GM21360 (cell line): ENCODE results near the gene SLC31A2.

Experiments used
- ATAC-seq: cut with Tn5 transposase; IDR thresholded peaks from one replicate; pipeline ENCODE4 v1.9.1; 2021; ENCODE audit warnings: mild to moderate bottlenecking, moderate library complexity; ENCODE audit not compliant: unreplicated experiment

The SLC31A2 gene

DNA sequence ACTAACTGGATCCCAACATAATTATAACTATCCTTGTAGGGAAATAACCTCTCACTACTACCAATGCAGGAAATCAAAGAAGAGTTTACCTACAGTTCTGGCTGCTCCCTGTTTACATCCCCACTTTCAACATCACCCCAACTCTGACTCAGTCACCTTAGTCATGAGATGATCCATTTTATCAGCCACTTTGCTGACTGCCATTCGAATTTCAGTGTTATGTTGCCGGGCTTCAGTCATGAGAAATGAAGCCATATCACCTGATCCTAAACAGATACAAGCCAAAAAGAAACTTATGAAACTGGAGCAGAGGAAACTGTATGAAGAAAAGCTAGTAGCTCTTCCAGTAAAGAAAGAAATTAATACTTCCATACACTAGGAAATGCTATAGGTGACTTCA lies 33.7 kb downstream of the SLC31A2 start:
- ATAC-seq = no peak

- ATAC-seq = no peak
Measured at GRCh38 chr9:113185271-113185670, 34.5 kb downstream of the SLC31A2 start.

DNA sequence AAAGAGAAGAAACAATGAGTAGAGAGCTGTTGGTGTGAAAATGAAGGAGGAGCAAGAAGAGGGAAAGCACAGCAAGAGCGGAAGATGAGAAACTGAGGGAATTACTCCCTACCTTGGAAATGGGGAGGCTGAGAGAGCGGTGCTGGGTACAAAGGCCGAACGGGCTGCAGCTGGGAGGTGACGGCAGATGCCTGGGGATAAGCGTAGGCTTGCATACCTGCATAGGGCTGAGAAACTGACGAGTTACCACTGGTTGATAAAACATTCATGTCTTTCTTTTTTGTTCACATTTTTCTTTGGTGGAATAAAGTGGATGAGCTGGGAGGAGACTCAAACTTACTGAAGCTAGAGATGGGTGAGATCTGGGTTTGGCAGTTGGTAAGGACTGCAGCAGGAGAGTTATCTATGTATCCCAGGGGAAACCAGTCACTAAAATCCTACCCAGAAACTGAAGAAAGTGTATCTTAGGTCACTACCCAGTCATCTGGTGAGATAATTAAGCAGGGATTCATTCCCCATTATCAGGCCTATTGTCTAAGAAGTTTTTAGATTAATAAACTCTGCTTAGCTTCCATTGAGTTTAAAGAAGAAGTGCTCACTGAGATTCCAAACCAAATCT lies 35.4 kb downstream of the SLC31A2 start:
- no peak for ATAC-seq

DNA sequence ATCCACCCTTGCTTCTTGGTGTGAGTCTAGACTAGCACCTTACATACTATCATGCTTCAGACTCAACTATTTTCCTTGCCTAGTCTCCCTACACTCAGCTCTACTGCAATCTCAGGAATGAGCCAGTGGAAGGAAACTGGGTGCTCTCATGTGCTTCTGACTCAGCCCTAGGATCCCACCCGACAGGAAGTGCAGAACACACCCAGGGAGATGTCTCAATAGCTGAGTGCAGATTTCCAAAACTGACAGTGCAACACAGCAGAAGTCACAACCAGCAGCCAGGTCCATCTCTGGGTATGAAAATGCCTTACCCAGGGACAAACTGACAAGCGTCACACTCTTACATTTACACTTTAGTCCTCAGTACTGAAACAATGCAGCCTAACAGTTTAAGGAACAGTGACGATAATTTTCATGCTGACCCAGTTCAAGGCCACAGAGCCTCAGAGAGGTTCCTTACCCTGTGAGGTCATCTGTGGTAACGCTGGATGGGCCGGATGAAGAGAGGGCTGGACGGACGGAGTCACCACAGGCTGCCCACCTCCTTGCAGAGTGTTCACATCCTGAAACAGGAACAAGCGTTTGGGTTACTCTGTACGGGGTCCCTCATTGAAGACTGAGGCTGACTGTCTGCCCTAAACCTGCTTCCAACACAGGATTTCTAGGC lies 37.3 kb downstream of the SLC31A2 start:
- ATAC-seq = no peak

DNA sequence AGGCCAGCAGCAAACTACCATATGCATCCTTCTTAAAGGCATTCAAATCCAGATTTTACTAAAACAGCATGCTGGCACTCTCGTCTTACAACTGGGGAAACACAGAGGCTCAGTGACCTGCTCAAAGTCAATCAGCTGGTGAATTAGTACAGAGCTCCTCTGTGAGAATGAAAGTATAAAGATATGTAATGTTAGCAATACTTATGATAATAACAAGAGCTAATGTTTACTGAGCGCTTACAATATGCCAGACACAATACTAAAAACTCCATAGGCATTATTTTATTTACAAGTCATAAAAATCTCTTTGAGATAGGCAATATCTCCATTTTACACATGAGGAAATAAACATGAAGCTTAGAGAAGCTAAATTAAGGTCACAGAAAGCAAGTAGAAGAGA lies 41.6 kb downstream of the SLC31A2 start:
- ATAC-seq = no peak

GRCh38 chr9:113199683-113200329 lies 49.0 kb downstream of the SLC31A2 start:
- ATAC-seq = no peak

- no peak for ATAC-seq
Measured at GRCh38 chr9:113205432-113205831, 54.6 kb downstream of the SLC31A2 start.

GRCh38 chr9:113205861-113206260 lies 55.1 kb downstream of the SLC31A2 start:
- no peak for ATAC-seq

DNA sequence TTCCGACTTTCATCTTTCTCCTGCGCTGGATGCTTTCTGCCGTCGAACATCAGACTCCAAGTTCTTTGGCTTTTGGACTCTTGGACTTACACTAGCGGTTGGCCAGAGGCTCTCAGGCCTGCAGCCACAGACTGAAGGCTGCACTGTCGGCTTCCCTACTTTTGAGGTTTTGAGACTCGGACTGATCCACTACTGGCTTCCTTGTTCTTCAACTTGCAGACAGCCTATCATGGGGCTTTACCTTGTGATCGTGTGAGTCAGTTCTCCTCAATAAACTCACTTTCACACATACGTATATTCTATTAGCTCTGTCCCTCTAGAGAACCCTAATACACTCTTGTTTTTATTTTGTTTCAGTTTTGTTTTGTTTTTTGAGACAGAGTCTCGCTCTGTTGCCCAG lies 60.0 kb downstream of the SLC31A2 start:
- no peak for ATAC-seq
